Muscle layer of duodenum (tissue), 2 donors: Measurements from ENCODE around the gene TAL2.

Experiments
- H3K27ac ChIP-seq: one replicate; pipeline ENCODE4 v1.7.0; 2013; ENCODE audit warnings: mild to moderate bottlenecking, low read length
- H3K27me3 ChIP-seq: one replicate; pipeline ENCODE4 v1.7.0; 2013; ENCODE audit warnings: low read depth, mild to moderate bottlenecking, control low read depth, low read length
- H3K36me3 ChIP-seq, 2 donors: one replicate each; pipeline ENCODE4 v1.7.0; 2013; ENCODE audit warnings: low read length in 2 of 2, control low read depth in 1 of 2, mild to moderate bottlenecking in 1 of 2; ENCODE audit not compliant: insufficient read depth in 2 of 2, control insufficient read depth in 1 of 2
- H3K4me1 ChIP-seq, 2 donors: one replicate each; pipeline ENCODE4 v1.7.0; 2013; ENCODE audit warnings: low read length in 2 of 2, mild to moderate bottlenecking in 2 of 2, control low read depth in 1 of 2, moderate library complexity in 1 of 2; ENCODE audit not compliant: insufficient read depth in 2 of 2, control insufficient read depth in 1 of 2
- H3K4me3 ChIP-seq, 2 donors: one replicate each; pipeline ENCODE4 v1.7.0; 2013; ENCODE audit warnings: low read length in 2 of 2, low read depth in 1 of 2, mild to moderate bottlenecking in 1 of 2
- H3K9me3 ChIP-seq, 2 donors: one replicate each; pipeline ENCODE4 v1.7.0; 2013; ENCODE audit warnings: low read length in 2 of 2, control low read depth in 1 of 2, mild to moderate bottlenecking in 1 of 2; ENCODE audit not compliant: control insufficient read depth in 1 of 2
- donor health status: healthy.

TAL2 gene

GRCh38 chr9:105647595-105648349 lies 14.5 kb upstream of the TAL2 start:
- H3K27ac ChIP-seq, result no peak overlapping the region
- H3K36me3 ChIP-seq, result peaks cover 0 to 4% of the 10 kb centered on the region in 2 donors
- H3K9me3 ChIP-seq, result peaks cover 0 to 1% of the 10 kb centered on the region in 2 donors
- H3K4me3 ChIP-seq, result no peak overlapping the region
- no peaks in the 10 kb centered on the region for H3K4me1 ChIP-seq
- H3K27me3 ChIP-seq, result no peaks in the 10 kb centered on the region

- H3K4me3 ChIP-seq, result no peak overlapping the region
- peaks cover 0 to 11% of the 10 kb centered on the region in 2 donors for H3K4me1 ChIP-seq
- no peaks in the 10 kb centered on the region for H3K9me3 ChIP-seq
- H3K27me3 ChIP-seq, result no peaks in the 10 kb centered on the region
- H3K36me3 ChIP-seq, result no peaks in the 10 kb centered on the region
- no peak overlapping the region for H3K27ac ChIP-seq
Measured at GRCh38 chr9:105651806-105652205, 10.5 kb upstream of the TAL2 start.

GRCh38 chr9:105656131-105656921 lies 5.9 kb upstream of the TAL2 start:
- Histone ChIP-seq H3K9me3 (no peaks in the 10 kb centered on the region), H3K4me3 (peak overlapping the region; percentile 55 to 72), H3K36me3 (no peaks in the 10 kb centered on the region), H3K4me1 (peaks cover 0 to 13% of the 10 kb centered on the region in 2 donors), H3K27me3 (no peaks in the 10 kb centered on the region), H3K27ac (no peak overlapping the region)

GRCh38 chr9:105658351-105658750 lies 3.9 kb upstream of the TAL2 start:
- Histone ChIP-seq H3K27ac (no peak overlapping the region), H3K4me3 (no peak overlapping the region), H3K9me3 (no peaks in the 10 kb centered on the region), H3K27me3 (no peaks in the 10 kb centered on the region), H3K36me3 (no peaks in the 10 kb centered on the region), H3K4me1 (peaks cover 0 to 13% of the 10 kb centered on the region in 2 donors)

GRCh38 chr9:105661011-105661410 lies 1.2 kb upstream of the TAL2 start:
- Histone ChIP-seq H3K9me3 (no peaks in the 10 kb centered on the region), H3K4me3 (no peak overlapping the region), H3K4me1 (peaks cover 0 to 10% of the 10 kb centered on the region in 2 donors), H3K27me3 (no peaks in the 10 kb centered on the region), H3K36me3 (no peaks in the 10 kb centered on the region), H3K27ac (no peak overlapping the region)

GRCh38 chr9:105663914-105664313 lies 1.7 kb downstream of the TAL2 start:
- no peaks in the 10 kb centered on the region for H3K9me3 ChIP-seq
- H3K4me1 ChIP-seq, result no peaks in the 10 kb centered on the region
- H3K27me3 ChIP-seq, result no peaks in the 10 kb centered on the region
- H3K27ac ChIP-seq, result no peak overlapping the region
- no peaks in the 10 kb centered on the region for H3K36me3 ChIP-seq
- H3K4me3 ChIP-seq, result no peak overlapping the region

- Histone ChIP-seq H3K9me3 (no peaks in the 10 kb centered on the region), H3K4me1 (no peaks in the 10 kb centered on the region), H3K27ac (no peak overlapping the region), H3K4me3 (no peak overlapping the region), H3K27me3 (no peaks in the 10 kb centered on the region), H3K36me3 (no peaks in the 10 kb centered on the region)
Measured at GRCh38 chr9:105667867-105668266, 5.6 kb downstream of the TAL2 start.

GRCh38 chr9:105670315-105670714 lies 8.1 kb downstream of the TAL2 start:
- no peak overlapping the region for H3K27ac ChIP-seq
- H3K4me1 ChIP-seq, result no peaks in the 10 kb centered on the region
- no peaks in the 10 kb centered on the region for H3K27me3 ChIP-seq
- H3K4me3 ChIP-seq, result no peak overlapping the region
- no peaks in the 10 kb centered on the region for H3K36me3 ChIP-seq
- H3K9me3 ChIP-seq, result no peaks in the 10 kb centered on the region

GRCh38 chr9:105670775-105671174 lies 8.5 kb downstream of the TAL2 start:
- Histone ChIP-seq H3K36me3 (no peaks in the 10 kb centered on the region), H3K27me3 (no peaks in the 10 kb centered on the region), H3K9me3 (no peaks in the 10 kb centered on the region), H3K27ac (no peak overlapping the region), H3K4me1 (no peaks in the 10 kb centered on the region), H3K4me3 (no peak overlapping the region)

GRCh38 chr9:105672711-105673234 lies 10.5 kb downstream of the TAL2 start:
- Histone ChIP-seq H3K4me1 (no peaks in the 10 kb centered on the region), H3K27ac (no peak overlapping the region), H3K9me3 (no peaks in the 10 kb centered on the region), H3K36me3 (no peaks in the 10 kb centered on the region), H3K27me3 (no peaks in the 10 kb centered on the region), H3K4me3 (no peak overlapping the region)

- H3K4me1 ChIP-seq, result no peaks in the 10 kb centered on the region
- no peak overlapping the region for H3K27ac ChIP-seq
- H3K36me3 ChIP-seq, result no peaks in the 10 kb centered on the region
- H3K4me3 ChIP-seq, result no peak overlapping the region
- no peaks in the 10 kb centered on the region for H3K27me3 ChIP-seq
- no peaks in the 10 kb centered on the region for H3K9me3 ChIP-seq
Measured at GRCh38 chr9:105673850-105674387, 11.7 kb downstream of the TAL2 start.
